Measurements from ENCODE around the gene VCL. TPM values are rescaled to one million over a fixed set of nuclear protein-coding genes. Genes with fewer than 3 reads are reported as not detected.

VCL gene
- total RNA-seq, 2 donors from 2014 or later: 173 to 216 TPM

DNA sequence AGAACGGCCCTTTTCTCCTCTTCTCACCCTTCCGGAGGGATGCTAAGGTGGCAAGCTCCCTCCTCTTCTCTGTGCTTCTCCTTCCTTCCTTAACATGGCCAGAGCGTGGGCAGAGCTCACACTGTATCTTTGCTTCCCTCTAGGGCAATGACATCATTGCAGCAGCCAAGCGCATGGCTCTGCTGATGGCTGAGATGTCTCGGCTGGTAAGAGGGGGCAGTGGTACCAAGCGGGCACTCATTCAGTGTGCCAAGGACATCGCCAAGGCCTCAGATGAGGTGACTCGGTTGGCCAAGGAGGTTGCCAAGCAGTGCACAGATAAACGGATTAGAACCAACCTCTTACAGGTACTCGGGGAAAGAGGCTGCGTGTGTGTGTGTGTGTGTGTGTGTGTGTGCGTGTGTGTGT is 116.1 kb downstream of the VCL start:
- Histone ChIP-seq H3K9me3 (no peaks in the 10 kb centered on the region), H3K27ac (peak overlapping the region; percentile 0 to 15)
- TF ChIP-seq, protein P1, sequence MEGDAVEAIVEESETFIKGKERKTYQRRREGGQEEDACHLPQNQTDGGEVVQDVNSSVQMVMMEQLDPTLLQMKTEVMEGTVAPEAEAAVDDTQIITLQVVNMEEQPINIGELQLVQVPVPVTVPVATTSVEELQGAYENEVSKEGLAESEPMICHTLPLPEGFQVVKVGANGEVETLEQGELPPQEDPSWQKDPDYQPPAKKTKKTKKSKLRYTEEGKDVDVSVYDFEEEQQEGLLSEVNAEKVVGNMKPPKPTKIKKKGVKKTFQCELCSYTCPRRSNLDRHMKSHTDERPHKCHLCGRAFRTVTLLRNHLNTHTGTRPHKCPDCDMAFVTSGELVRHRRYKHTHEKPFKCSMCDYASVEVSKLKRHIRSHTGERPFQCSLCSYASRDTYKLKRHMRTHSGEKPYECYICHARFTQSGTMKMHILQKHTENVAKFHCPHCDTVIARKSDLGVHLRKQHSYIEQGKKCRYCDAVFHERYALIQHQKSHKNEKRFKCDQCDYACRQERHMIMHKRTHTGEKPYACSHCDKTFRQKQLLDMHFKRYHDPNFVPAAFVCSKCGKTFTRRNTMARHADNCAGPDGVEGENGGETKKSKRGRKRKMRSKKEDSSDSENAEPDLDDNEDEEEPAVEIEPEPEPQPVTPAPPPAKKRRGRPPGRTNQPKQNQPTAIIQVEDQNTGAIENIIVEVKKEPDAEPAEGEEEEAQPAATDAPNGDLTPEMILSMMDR (IDR thresholded peaks at IDR 0.05): no peak

DNA sequence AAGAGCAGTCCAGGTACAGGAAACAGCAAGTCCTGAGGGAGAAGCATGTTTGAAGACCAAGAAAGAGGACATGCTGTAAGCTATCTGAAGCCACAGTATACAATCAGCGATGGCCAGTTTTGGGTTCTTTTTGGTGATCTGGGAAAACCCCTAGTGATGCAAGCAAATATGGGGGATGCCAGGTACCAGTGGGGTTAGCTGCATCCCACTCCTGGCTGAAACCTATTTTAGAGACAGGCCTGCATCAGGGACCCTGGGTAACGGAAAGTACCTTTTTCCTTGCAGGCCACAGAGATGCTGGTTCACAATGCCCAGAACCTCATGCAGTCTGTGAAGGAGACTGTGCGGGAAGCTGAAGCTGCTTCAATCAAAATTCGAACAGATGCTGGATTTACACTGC is 119.8 kb downstream of the VCL start:
- H3K4me3 ChIP-seq: no peak overlapping the region
- DNase-seq (ENCODE audit: low spot score): no peak
- H3K9me3 ChIP-seq: no peaks in the 10 kb centered on the region
- no peaks in the 10 kb centered on the region for H3K27me3 ChIP-seq
- peaks cover 0 to 19% of the 10 kb centered on the region in 2 donors for H3K4me1 ChIP-seq
- no peak overlapping the region for H3K27ac ChIP-seq
- H3K36me3 ChIP-seq: peaks cover 98% of the 10 kb centered on the region
- TF ChIP-seq, protein P1 (IDR thresholded peaks at IDR 0.05): no peak

More for the DNA sequence above, 116.1 kb downstream of the VCL start:
- DNase-seq (ENCODE audit: low spot score): no peak
- Histone ChIP-seq H3K4me1 (peaks cover 0 to 10% of the 10 kb centered on the region in 2 donors), H3K36me3 (peaks cover 100% of the 10 kb centered on the region), H3K27me3 (no peaks in the 10 kb centered on the region), H3K4me3 (no peak overlapping the region)

DNA sequence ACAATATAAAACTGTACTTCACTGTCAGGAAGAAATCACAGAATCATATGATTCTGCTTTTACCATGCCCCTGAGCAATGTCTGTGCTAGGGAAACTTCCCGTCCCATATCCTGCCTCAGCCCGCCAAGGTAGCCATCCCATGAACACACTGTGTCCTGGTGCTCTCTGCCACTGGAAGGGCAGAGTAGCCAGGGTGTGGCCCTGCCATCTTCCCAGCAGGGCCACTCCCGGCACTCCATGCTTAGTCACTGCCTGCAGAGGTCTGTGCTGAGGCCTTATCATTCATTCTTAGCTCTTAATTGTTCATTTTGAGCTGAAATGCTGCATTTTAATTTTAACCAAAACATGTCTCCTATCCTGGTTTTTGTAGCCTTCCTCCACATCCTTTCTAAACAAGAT is 120.9 kb downstream of the VCL start:
- no peak overlapping the region for H3K4me3 ChIP-seq
- TF ChIP-seq, protein P1 (IDR thresholded peaks at IDR 0.05): no peak
- H3K27ac ChIP-seq: no peak overlapping the region
- DNase-seq (ENCODE audit: low spot score): no peak
- H3K4me1 ChIP-seq: peaks cover 0 to 19% of the 10 kb centered on the region in 2 donors
- no peaks in the 10 kb centered on the region for H3K27me3 ChIP-seq
- peaks cover 98% of the 10 kb centered on the region for H3K36me3 ChIP-seq
- no peaks in the 10 kb centered on the region for H3K9me3 ChIP-seq

DNA sequence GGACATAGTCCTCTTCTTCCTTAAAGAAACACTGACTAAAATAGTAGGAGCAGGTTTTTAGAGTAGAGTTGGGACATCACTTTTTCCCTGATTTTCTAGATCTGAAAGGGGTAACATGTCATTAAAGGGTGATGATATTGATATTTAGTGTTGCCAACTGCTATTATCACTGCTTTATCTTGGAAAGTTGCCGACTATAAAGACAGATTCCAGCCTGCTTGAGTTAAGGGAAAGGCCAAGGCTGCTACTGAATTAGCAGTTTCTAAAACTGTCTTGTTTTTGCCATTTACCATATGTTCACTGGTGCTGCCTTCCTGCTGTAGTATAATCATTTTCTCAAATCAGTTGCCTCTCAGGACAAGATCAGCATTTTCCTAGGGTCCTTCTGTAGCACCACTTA is 123.0 kb downstream of the VCL start:
- no peak for DNase-seq (ENCODE audit: low spot score)
- H3K4me1 ChIP-seq: peaks cover 0 to 19% of the 10 kb centered on the region in 2 donors

DNA sequence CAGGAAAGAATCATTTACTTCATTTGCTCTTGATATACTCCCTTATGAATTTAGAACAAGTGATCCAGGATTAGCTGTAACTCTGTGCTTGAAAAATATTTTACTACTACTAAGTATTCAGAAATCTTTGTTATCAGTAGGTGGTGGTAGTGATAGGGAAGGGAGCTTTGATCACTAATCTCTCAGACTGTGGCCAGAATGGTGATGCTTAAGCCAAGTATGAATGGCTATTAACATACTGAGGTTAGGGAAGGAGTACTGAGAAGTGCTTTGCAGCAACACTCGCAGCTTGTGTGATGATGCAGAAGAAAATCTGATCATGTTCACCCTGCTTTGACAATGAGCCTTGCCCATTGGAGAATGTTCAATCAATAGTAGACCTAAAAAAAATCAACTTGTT is 123.5 kb downstream of the VCL start:
- no peak overlapping the region for H3K4me3 ChIP-seq

More for the DNA sequence above, 123.0 kb downstream of the VCL start:
- H3K9me3 ChIP-seq: no peaks in the 10 kb centered on the region
- H3K4me3 ChIP-seq: no peak overlapping the region
- no peaks in the 10 kb centered on the region for H3K27me3 ChIP-seq
- H3K36me3 ChIP-seq: peaks cover 98% of the 10 kb centered on the region
- H3K27ac ChIP-seq: no peak overlapping the region
- TF ChIP-seq, protein P1 (IDR thresholded peaks at IDR 0.05): no peak

More for the DNA sequence above, 123.5 kb downstream of the VCL start:
- no peak for DNase-seq (ENCODE audit: low spot score)
- Histone ChIP-seq H3K4me1 (peaks cover 0 to 19% of the 10 kb centered on the region in 2 donors), H3K27me3 (no peaks in the 10 kb centered on the region), H3K27ac (no peak overlapping the region), H3K9me3 (no peaks in the 10 kb centered on the region), H3K36me3 (peaks cover 96% of the 10 kb centered on the region)
- TF ChIP-seq, protein P1 (IDR thresholded peaks at IDR 0.05): no peak

Data from right atrium auricular region (tissue), 2 donors.